ENCODE data around the gene ZBED3.

Gene ZBED3

GRCh38 chr5:77074745-77075144 is 12.3 kb downstream of the ZBED3 start:
- H3K79me1 ChIP-seq (ENCODE audit: low read length) = no peaks in the 10 kb centered on the region
- no peak overlapping the region for H3K23ac ChIP-seq (ENCODE audit: low read length)
- H3K27ac ChIP-seq (ENCODE audit: low read depth, low read length) = no peak overlapping the region
- H3K4me2 ChIP-seq (ENCODE audit: low read length) = no peak overlapping the region
- no peak overlapping the region for H3K56ac ChIP-seq (ENCODE audit: low read length)
- no peak for DNase-seq
- no peak overlapping the region for H2BK15ac ChIP-seq (replicated peaks; ENCODE audit: low read depth)
- no peaks in the 10 kb centered on the region for H3K4me1 ChIP-seq (ENCODE audit: control insufficient read depth, low read depth, low read length)
- H4K8ac ChIP-seq (ENCODE audit: low read depth, low read length) = no peak overlapping the region
- no peaks in the 10 kb centered on the region for H3K79me2 ChIP-seq (ENCODE audit: control insufficient read depth, insufficient read depth, low read length)
- no peak overlapping the region for H4K5ac ChIP-seq (ENCODE audit: low read length)
- no peak overlapping the region for H2AK5ac ChIP-seq (ENCODE audit: low read length)
- no peaks in the 10 kb centered on the region for H3K36me3 ChIP-seq (ENCODE audit: control insufficient read depth, insufficient read depth, low read length)
- WGBS (ENCODE audit: extremely low coverage, insufficient coverage, low lambda C conversion rate) = no CpG with 5 or more reads among the region's 4 CpGs
- H2BK5ac ChIP-seq (ENCODE audit: low read length) = no peak overlapping the region
- H3K4me3 ChIP-seq (ENCODE audit: low read length) = no peak overlapping the region
- no peak overlapping the region for H3K4ac ChIP-seq (ENCODE audit: low read depth, low read length)
- H3K27me3 ChIP-seq (ENCODE audit: insufficient read depth, low read length, poor library complexity) = no peaks in the 10 kb centered on the region
- H3K18ac ChIP-seq (ENCODE audit: low read length) = no peak overlapping the region
- no peak overlapping the region for H3K9ac ChIP-seq (ENCODE audit: low read length)
- H2BK120ac ChIP-seq (ENCODE audit: low read depth, low read length) = no peak overlapping the region

GRCh38 chr5:77073667-77074066 is 13.4 kb downstream of the ZBED3 start:
- Histone ChIP-seq H3K27me3 (ENCODE audit: insufficient read depth, low read length, poor library complexity) (no peaks in the 10 kb centered on the region), H3K4me3 (ENCODE audit: low read length) (no peak overlapping the region), H3K4ac (ENCODE audit: low read depth, low read length) (no peak overlapping the region), H4K8ac (ENCODE audit: low read depth, low read length) (no peak overlapping the region), H2BK5ac (ENCODE audit: low read length) (no peak overlapping the region), H3K27ac (ENCODE audit: low read depth, low read length) (no peak overlapping the region), H3K4me1 (ENCODE audit: control insufficient read depth, low read depth, low read length) (no peaks in the 10 kb centered on the region), H3K23ac (ENCODE audit: low read length) (no peak overlapping the region), H3K4me2 (ENCODE audit: low read length) (no peak overlapping the region), H3K9ac (ENCODE audit: low read length) (no peak overlapping the region), H2BK120ac (ENCODE audit: low read depth, low read length) (no peak overlapping the region), H3K79me1 (ENCODE audit: low read length) (no peaks in the 10 kb centered on the region), H4K5ac (ENCODE audit: low read length) (no peak overlapping the region), H2BK15ac (replicated peaks; ENCODE audit: low read depth) (no peak overlapping the region), H3K36me3 (ENCODE audit: control insufficient read depth, insufficient read depth, low read length) (no peaks in the 10 kb centered on the region), H3K56ac (ENCODE audit: low read length) (no peak overlapping the region), H2AK5ac (ENCODE audit: low read length) (no peak overlapping the region), H3K18ac (ENCODE audit: low read length) (no peak overlapping the region), H3K79me2 (ENCODE audit: control insufficient read depth, insufficient read depth, low read length) (no peaks in the 10 kb centered on the region)
- no peak for DNase-seq
- WGBS (ENCODE audit: extremely low coverage, insufficient coverage, low lambda C conversion rate) = no CpG with 5 or more reads among the region's 2 CpGs

GRCh38 chr5:77066823-77067442 is 20.2 kb downstream of the ZBED3 start:
- Histone ChIP-seq H3K79me1 (ENCODE audit: low read length) (no peaks in the 10 kb centered on the region), H3K56ac (ENCODE audit: low read length) (no peak overlapping the region), H4K5ac (ENCODE audit: low read length) (no peak overlapping the region), H2BK15ac (replicated peaks; ENCODE audit: low read depth) (no peak overlapping the region), H3K18ac (ENCODE audit: low read length) (no peak overlapping the region), H3K27ac (ENCODE audit: low read depth, low read length) (no peak overlapping the region), H2AK5ac (ENCODE audit: low read length) (no peak overlapping the region), H3K79me2 (ENCODE audit: control insufficient read depth, insufficient read depth, low read length) (no peaks in the 10 kb centered on the region), H3K9ac (ENCODE audit: low read length) (no peak overlapping the region), H3K36me3 (ENCODE audit: control insufficient read depth, insufficient read depth, low read length) (no peaks in the 10 kb centered on the region), H3K4me1 (ENCODE audit: control insufficient read depth, low read depth, low read length) (no peaks in the 10 kb centered on the region), H3K4me2 (ENCODE audit: low read length) (no peak overlapping the region), H3K23ac (ENCODE audit: low read length) (no peak overlapping the region), H2BK5ac (ENCODE audit: low read length) (no peak overlapping the region), H3K4ac (ENCODE audit: low read depth, low read length) (no peak overlapping the region), H4K8ac (ENCODE audit: low read depth, low read length) (no peak overlapping the region), H3K4me3 (ENCODE audit: low read length) (no peak overlapping the region), H2BK120ac (ENCODE audit: low read depth, low read length) (no peak overlapping the region), H3K27me3 (ENCODE audit: insufficient read depth, low read length, poor library complexity) (no peaks in the 10 kb centered on the region)
- WGBS (ENCODE audit: extremely low coverage, insufficient coverage, low lambda C conversion rate) = no CpG with 5 or more reads among the region's 1 CpG
- no peak for DNase-seq

- Histone ChIP-seq H3K56ac (ENCODE audit: low read length) (no peak overlapping the region), H3K27ac (ENCODE audit: low read depth, low read length) (no peak overlapping the region), H3K23ac (ENCODE audit: low read length) (no peak overlapping the region), H3K4me3 (ENCODE audit: low read length) (no peak overlapping the region), H3K27me3 (ENCODE audit: insufficient read depth, low read length, poor library complexity) (no peaks in the 10 kb centered on the region), H3K9ac (ENCODE audit: low read length) (no peak overlapping the region), H3K36me3 (ENCODE audit: control insufficient read depth, insufficient read depth, low read length) (no peaks in the 10 kb centered on the region), H3K4me1 (ENCODE audit: control insufficient read depth, low read depth, low read length) (no peaks in the 10 kb centered on the region), H2BK5ac (ENCODE audit: low read length) (no peak overlapping the region), H3K79me2 (ENCODE audit: control insufficient read depth, insufficient read depth, low read length) (no peaks in the 10 kb centered on the region), H2BK15ac (replicated peaks; ENCODE audit: low read depth) (no peak overlapping the region), H3K79me1 (ENCODE audit: low read length) (no peaks in the 10 kb centered on the region), H3K18ac (ENCODE audit: low read length) (no peak overlapping the region), H4K5ac (ENCODE audit: low read length) (no peak overlapping the region), H4K8ac (ENCODE audit: low read depth, low read length) (no peak overlapping the region), H2AK5ac (ENCODE audit: low read length) (no peak overlapping the region), H2BK120ac (ENCODE audit: low read depth, low read length) (no peak overlapping the region), H3K4me2 (ENCODE audit: low read length) (no peak overlapping the region), H3K4ac (ENCODE audit: low read depth, low read length) (no peak overlapping the region)
- WGBS (ENCODE audit: extremely low coverage, insufficient coverage, low lambda C conversion rate) = no CpG with 5 or more reads among the region's 1 CpG
- DNase-seq = no peak
Observed at GRCh38 chr5:77066184-77066583, 20.9 kb downstream of the ZBED3 start.

GRCh38 chr5:77065256-77065655 is 21.8 kb downstream of the ZBED3 start:
- Histone ChIP-seq H2AK5ac (ENCODE audit: low read length) (no peak overlapping the region), H2BK15ac (replicated peaks; ENCODE audit: low read depth) (no peak overlapping the region), H3K4me2 (ENCODE audit: low read length) (no peak overlapping the region), H3K18ac (ENCODE audit: low read length) (no peak overlapping the region), H3K23ac (ENCODE audit: low read length) (no peak overlapping the region), H3K56ac (ENCODE audit: low read length) (no peak overlapping the region), H2BK5ac (ENCODE audit: low read length) (no peak overlapping the region), H3K4me1 (ENCODE audit: control insufficient read depth, low read depth, low read length) (no peaks in the 10 kb centered on the region), H3K4me3 (ENCODE audit: low read length) (no peak overlapping the region), H3K27me3 (ENCODE audit: insufficient read depth, low read length, poor library complexity) (no peaks in the 10 kb centered on the region), H3K9ac (ENCODE audit: low read length) (no peak overlapping the region), H3K36me3 (ENCODE audit: control insufficient read depth, insufficient read depth, low read length) (no peaks in the 10 kb centered on the region), H4K8ac (ENCODE audit: low read depth, low read length) (no peak overlapping the region), H3K79me2 (ENCODE audit: control insufficient read depth, insufficient read depth, low read length) (no peaks in the 10 kb centered on the region), H3K79me1 (ENCODE audit: low read length) (no peaks in the 10 kb centered on the region), H3K27ac (ENCODE audit: low read depth, low read length) (no peak overlapping the region), H4K5ac (ENCODE audit: low read length) (no peak overlapping the region), H3K4ac (ENCODE audit: low read depth, low read length) (no peak overlapping the region), H2BK120ac (ENCODE audit: low read depth, low read length) (no peak overlapping the region)
- no CpG with 5 or more reads among the region's 3 CpGs for WGBS (ENCODE audit: extremely low coverage, insufficient coverage, low lambda C conversion rate)
- no peak for DNase-seq

- Histone ChIP-seq H3K4me1 (ENCODE audit: control insufficient read depth, low read depth, low read length) (no peaks in the 10 kb centered on the region), H3K27me3 (ENCODE audit: insufficient read depth, low read length, poor library complexity) (no peaks in the 10 kb centered on the region), H3K4me3 (ENCODE audit: low read length) (no peak overlapping the region), H3K4ac (ENCODE audit: low read depth, low read length) (no peak overlapping the region), H3K4me2 (ENCODE audit: low read length) (no peak overlapping the region), H4K8ac (ENCODE audit: low read depth, low read length) (no peak overlapping the region), H3K27ac (ENCODE audit: low read depth, low read length) (no peak overlapping the region), H2BK5ac (ENCODE audit: low read length) (no peak overlapping the region), H4K5ac (ENCODE audit: low read length) (no peak overlapping the region), H3K79me2 (ENCODE audit: control insufficient read depth, insufficient read depth, low read length) (no peaks in the 10 kb centered on the region), H3K23ac (ENCODE audit: low read length) (no peak overlapping the region), H3K9ac (ENCODE audit: low read length) (no peak overlapping the region), H3K18ac (ENCODE audit: low read length) (no peak overlapping the region), H2AK5ac (ENCODE audit: low read length) (no peak overlapping the region), H3K56ac (ENCODE audit: low read length) (no peak overlapping the region), H3K36me3 (ENCODE audit: control insufficient read depth, insufficient read depth, low read length) (no peaks in the 10 kb centered on the region), H3K79me1 (ENCODE audit: low read length) (no peaks in the 10 kb centered on the region), H2BK120ac (ENCODE audit: low read depth, low read length) (no peak overlapping the region), H2BK15ac (replicated peaks; ENCODE audit: low read depth) (no peak overlapping the region)
- WGBS (ENCODE audit: extremely low coverage, insufficient coverage, low lambda C conversion rate) = no CpG with 5 or more reads among the region's 3 CpGs
- DNase-seq = no peak
Observed at GRCh38 chr5:77064040-77064439, 23.0 kb downstream of the ZBED3 start.
